GM19035 (cell line): ENCODE data around the gene PKLR.
"Not testable (repeated sequence)": the region's sequence is repeated elsewhere in the genome, so short reads cannot be mapped to it uniquely, and the experiment has no call there.

Experiments used
- ATAC-seq: cut with Tn5 transposase; IDR thresholded peaks from one replicate; pipeline ENCODE4 v1.9.1; 2021; ENCODE audit not compliant: unreplicated experiment

Gene PKLR

DNA sequence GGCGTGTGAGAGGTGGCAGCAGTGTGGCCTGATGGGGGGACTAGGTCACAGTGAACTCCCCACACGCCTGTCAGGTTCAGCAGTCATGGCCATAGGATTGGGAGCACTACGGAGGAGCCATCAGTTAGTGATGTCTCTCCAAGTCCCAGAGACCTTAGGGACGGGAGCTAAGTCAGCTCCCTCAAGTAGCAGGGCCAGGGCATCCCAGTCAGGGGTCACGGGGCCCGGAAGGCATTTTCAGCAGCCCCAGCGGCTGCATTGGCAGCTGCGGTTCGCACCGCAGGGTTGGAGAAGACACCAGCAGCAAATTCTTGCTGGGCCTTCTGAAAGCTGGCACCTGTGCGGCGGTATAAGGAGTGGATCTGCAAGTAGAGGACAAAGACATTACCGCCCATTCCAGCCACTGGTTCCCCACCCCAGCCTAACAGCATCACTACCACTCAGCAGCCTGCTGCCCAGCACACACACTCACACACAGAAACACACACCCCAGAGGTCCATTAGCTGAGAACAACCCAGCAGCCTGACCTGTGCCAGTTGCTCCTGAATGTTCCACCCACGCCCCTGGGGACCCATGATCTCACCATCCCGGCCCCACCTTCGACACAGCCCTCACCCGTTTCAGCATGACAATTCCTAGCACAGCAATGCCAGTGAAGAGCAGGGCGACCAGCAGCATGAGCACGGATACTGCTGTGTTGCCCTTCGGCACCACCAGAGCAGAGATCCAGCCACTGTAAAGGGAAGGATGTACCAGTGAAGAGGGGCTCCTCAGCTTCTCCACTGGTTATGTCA is 45.0 kb downstream of the PKLR start:
- no peak for ATAC-seq

DNA sequence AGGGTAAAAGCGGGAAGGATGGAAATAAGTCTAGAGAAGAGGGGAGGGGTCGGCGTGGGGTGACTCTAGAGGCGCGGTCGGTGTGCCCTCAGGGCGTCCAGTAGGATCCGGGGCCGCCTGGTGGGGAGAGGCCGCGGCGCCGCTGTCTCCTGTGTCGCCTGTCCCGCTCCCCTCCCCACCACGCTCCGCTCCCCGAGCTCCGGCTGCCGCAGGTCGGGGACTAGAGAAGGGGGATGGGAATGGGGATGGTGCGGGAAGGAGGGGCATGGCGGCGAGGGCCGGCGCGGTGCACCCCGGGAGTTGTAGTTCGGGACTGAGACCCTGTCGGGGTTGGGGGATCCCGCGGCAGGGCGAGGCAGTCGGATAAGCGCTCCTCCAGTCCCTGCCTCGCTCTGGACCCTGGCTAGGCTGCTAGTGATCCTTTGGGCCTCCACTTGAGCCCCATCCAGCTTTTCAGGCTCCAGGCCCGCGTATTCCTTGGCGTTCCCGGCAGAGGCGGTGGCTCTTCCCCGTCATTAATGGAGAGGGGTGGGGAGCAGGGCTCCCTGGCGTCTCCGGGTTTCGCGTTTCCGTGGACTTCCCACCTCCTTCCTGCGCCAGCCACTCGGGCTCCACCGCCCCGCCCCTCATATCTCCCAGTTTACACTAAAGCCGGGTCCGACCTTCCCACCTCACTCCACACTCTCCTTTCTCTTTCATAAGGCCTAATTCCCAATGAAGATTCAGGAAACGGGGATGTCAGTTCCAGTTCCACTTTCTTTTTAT is 45.8 kb downstream of the PKLR start, which contains the start of gene ENTREP3:
Gene ENTREP3, minus strand, starts transcription at position 241 of the 765 bp plus-strand sequence. CDS start 606 bp downstream, outside the sequence.
- ATAC-seq = no peak

DNA sequence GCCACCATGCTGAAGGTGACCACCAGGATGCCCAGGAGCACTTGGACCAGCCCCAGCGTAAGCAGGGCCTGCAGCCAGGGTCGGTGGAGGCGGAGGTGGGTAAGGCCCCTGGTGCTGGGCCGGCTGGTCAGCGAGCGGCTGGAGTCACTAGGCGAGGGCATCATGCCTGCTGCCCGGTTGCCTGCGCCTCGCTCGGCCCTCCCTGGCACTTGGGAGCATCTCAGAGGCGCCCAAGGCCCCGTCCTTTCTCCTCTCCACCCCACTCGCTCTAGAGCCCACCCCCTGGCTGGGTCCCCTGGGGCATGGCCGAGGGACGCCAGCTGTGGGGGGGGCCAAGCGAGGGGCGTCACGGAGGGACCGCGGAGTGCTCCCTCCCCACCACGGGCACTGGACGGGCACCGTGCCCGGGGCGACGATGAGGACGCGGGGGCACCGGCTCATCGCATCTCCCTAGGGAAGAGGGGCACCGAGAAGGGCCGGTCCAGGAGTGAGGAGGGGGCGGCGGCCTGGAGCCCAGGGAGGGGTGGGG is 46.5 kb downstream of the PKLR start:
- ATAC-seq = no peak

DNA sequence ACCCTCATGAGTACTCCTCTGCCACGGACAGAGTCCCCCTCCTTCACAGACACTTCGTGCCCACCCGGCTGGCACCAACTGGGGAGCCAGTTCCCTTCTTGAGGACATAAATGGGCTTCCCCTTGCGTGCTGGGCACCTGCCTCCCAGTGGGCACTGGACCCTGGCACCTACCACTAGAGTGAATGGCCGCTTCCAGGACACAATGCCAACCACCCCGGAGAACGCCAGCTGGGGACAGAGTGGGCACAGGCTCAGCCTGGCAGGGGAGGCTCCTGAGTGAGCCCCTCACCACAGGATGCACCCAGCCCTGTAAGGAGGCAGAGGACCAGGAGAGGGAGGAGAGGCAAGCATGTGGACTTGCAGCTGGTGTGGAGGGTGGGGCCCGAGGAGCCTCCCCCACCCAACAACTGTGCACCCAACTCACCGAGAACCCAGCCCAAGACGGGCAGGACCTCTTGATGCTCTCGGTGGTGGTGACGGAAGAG is 47.0 kb downstream of the PKLR start:
- no peak for ATAC-seq

GRCh38 chr1:155253797-155254196 is 47.4 kb downstream of the PKLR start:
- no peak for ATAC-seq

DNA sequence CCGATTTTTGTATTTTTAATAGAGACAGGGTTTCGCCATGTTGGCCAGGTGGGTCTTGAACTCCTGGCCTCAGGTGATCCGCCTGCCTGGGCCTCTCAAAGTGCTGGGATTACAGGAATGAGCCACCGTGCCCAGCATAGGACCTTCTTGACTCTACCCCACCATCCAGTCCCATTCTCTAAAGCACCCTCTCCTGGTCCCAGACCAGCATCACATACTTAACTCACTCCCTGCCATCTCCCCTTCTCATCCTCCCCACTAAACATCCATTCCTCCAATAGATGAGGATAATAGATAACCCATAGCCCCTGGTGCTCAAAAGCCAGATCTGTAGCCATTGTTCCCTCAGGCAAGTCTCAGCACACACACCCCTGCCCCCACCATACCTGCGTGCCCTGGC is 48.0 kb downstream of the PKLR start:
- ATAC-seq = no peak

GRCh38 chr1:155251566-155251965 is 49.7 kb downstream of the PKLR start:
- no peak for ATAC-seq

- peak; percentile 86 for ATAC-seq
These were observed 50.4 kb downstream of the PKLR start for GRCh38 chr1:155250633-155251449.

GRCh38 chr1:155250246-155250632 is 51.0 kb downstream of the PKLR start:
- ATAC-seq = peak; percentile 5

DNA sequence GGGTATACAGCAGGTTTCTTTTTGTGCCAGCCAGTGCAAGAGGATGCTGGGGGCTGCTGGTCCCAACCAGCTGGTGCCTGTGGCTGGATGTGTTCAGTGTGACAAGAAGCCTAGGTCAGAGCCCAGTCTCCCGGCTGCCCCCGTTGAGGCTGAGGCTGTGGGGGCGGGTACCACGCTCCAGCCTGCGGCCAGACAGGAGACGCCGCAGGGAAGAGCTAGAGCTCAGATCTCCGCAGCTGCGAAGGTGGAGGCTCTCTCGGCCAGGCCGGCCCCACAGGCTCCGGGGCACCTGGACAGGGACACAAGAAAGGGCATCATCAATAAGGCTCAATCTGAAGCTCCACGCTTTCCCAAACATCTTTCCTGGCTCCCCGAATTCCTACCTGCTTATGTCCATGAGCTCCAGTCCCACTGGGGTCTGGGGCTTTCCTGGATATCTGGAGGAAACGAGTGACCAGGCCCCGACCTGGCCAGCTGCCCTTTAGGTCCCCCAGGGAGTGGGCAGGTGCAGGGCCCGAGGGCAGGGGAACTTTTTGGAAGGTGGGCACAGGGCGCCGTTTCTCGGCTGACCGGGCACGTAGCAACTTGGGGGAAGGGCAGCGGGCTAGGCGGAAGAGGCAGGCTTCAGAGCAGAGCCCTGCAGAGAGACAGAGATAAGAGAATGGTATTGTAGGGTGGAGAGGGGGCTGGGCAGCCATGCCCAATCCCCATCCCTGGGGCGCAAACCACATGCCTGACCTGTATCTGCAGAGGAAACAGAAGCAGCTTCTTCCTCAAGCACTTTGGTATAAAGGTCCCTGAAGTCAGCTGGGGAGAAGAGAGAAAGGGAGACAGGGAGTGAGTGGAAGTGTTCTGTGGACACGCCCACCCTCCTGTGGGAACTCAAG is 53.3 kb downstream of the PKLR start:
- ATAC-seq = no peak

DNA sequence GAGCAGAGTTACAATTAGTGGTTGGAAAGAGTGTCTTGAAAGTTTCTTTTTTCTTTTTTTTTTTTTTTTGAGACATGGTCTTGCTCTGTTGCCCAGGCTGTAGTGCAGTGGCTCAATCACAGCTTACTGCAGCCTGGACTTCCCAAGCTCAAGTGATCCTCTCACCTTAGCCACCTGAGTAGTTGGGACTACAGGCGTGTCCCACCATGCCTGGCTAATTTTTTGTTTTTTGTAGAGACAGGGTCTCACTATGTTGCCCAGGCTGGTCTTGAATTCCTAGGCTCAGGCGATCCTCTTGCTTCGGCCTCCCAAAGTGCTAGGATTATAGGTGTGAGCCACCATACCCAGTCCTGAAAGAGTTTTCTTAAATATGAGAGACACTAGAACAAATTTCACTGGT is 54.4 kb downstream of the PKLR start:
- not testable (repeated sequence) for ATAC-seq

- no peak for ATAC-seq
These were observed 56.1 kb downstream of the PKLR start for GRCh38 chr1:155245163-155245524.

DNA sequence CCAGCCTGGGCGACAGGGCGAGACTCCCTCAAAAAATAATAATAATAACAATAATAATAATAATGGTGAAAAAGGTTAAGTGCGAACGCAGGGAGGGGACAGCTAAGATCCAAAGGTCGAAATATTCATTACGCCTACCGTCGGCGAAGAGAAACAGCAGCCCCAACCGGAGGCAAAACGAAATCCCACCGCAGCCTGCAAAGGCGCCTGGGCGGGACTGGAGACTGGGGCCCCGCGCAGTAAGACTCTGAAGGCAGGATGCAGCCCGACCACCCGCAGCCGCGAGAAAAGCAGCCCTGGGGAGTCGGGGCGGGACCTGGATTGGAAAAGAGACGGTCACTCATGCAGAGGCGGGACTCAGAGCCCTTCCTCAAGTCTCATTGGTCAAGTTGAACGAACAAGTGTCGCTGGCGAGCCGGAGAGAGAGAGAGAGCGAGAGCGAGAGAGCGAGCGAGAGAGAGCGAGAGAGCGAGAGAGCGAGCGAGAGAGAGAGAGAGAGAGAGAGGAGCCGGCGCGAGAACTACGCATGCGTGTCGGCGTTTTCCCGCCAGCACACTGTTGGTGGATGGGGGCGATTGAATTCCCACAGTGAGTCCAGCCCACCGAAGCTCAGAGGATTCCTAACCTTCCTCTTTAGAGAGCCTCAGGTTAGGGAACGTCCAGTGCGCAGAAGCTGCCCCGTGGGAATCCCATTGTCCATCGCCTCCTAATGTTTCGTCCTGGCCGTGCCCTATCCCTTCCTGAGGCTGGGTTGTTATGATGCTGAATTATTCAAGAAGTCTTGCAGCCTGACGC is 56.7 kb downstream of the PKLR start:
- peak; percentile 91 for ATAC-seq

GRCh38 chr1:155242805-155243358 is 58.4 kb downstream of the PKLR start:
- no peak for ATAC-seq

- no peak for ATAC-seq
These were observed 59.4 kb downstream of the PKLR start for GRCh38 chr1:155241841-155242264.

DNA sequence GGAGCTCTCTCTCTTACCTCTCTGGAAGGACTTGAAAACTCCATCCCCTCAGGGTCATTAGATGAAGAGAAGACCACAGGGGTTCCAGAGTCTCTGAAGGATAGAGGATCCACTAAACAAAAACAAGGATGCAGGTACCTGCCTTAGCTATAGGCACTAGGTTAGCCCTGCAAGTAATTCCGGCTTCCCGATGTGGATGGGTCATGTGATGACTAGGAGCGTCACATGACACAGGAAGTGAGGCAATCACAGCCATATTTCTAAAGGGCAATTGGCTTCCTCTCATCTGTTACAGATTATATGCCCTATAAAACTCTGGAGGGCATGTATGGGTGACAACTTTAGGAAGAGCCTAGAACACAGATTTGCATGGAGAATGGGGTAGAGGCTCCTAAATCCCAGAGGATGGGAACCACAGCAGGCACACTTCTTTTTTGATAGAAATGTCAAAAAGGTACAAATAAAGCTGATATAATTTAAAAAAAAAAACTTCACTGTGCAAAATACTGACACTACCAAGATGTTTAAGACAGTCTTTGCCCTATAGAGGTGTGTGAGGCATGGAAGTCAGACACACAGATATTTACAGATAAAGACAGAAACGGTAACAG is 60.1 kb downstream of the PKLR start:
- ATAC-seq = no peak
